ENCODE measurements around the gene SMARCC1.

GRCh38 chr3:47762233-47762632 is 19.5 kb downstream of the SMARCC1 start:
- no peak for TF ChIP-seq POLR2A (IDR thresholded peaks at IDR 0.05; ENCODE audit: low read depth, low read length)
- no peak for TF ChIP-seq CTCF (conservative IDR thresholded peaks at IDR 0.05; ENCODE audit: low read depth, low read length)
- TF ChIP-seq USF2 (IDR thresholded peaks at IDR 0.05; ENCODE audit: low read depth, low read length), result no peak
- no peak for TF ChIP-seq SMC3 (IDR thresholded peaks at IDR 0.05; ENCODE audit: low read depth, low read length)
- no peak for TF ChIP-seq MXI1 (IDR thresholded peaks at IDR 0.05; ENCODE audit: borderline replicate concordance, low read depth, low read length)
- TF ChIP-seq RFX5 (IDR thresholded peaks at IDR 0.05; ENCODE audit: low read depth, low read length), result no peak; the same call in 1 of the 2 replicates
